HG03469 (cell line): ENCODE results near the gene CTDP1.

ENCODE experiments used
- ATAC-seq: cut with Tn5 transposase; IDR thresholded peaks from one replicate; pipeline ENCODE4 v1.9.1; 2021; ENCODE audit warnings: mild to moderate bottlenecking, moderate library complexity, moderate number of reproducible peaks; ENCODE audit not compliant: unreplicated experiment

Gene CTDP1

GRCh38 chr18:79755496-79756142 lies 76.0 kb downstream of the CTDP1 start:
- no peak for ATAC-seq

GRCh38 chr18:79756143-79756500 lies 76.5 kb downstream of the CTDP1 start:
- no peak for ATAC-seq

GRCh38 chr18:79756826-79757225 lies 77.2 kb downstream of the CTDP1 start:
- ATAC-seq, result no peak

- no peak for ATAC-seq
Observed at GRCh38 chr18:79760348-79760747, 80.7 kb downstream of the CTDP1 start.

GRCh38 chr18:79760881-79761280 lies 81.3 kb downstream of the CTDP1 start:
- no peak for ATAC-seq

- ATAC-seq, result no peak
Observed at GRCh38 chr18:79763407-79763806, 83.8 kb downstream of the CTDP1 start.

GRCh38 chr18:79764131-79764530 lies 84.5 kb downstream of the CTDP1 start:
- no peak for ATAC-seq

GRCh38 chr18:79765491-79766245 lies 86.1 kb downstream of the CTDP1 start:
- ATAC-seq, result no peak

GRCh38 chr18:79766308-79766707 lies 86.7 kb downstream of the CTDP1 start:
- ATAC-seq, result no peak

GRCh38 chr18:79768745-79769144 lies 89.1 kb downstream of the CTDP1 start:
- ATAC-seq, result no peak

GRCh38 chr18:79769698-79770500 lies 90.3 kb downstream of the CTDP1 start:
- no peak for ATAC-seq

- no peak for ATAC-seq
Observed at GRCh38 chr18:79770501-79770815, 90.9 kb downstream of the CTDP1 start.

- ATAC-seq, result no peak
Observed at GRCh38 chr18:79770826-79771225, 91.2 kb downstream of the CTDP1 start.

- ATAC-seq, result no peak
Observed at GRCh38 chr18:79771446-79772107, 92.0 kb downstream of the CTDP1 start.

- no peak for ATAC-seq
Observed at GRCh38 chr18:79772108-79772864, 92.7 kb downstream of the CTDP1 start.

- ATAC-seq, result no peak
Observed at GRCh38 chr18:79772865-79773696, 93.5 kb downstream of the CTDP1 start.

- ATAC-seq, result no peak
Observed at GRCh38 chr18:79774111-79774510, 94.5 kb downstream of the CTDP1 start.

- no peak for ATAC-seq
Observed at GRCh38 chr18:79775441-79776221, 96.0 kb downstream of the CTDP1 start.

- ATAC-seq, result no peak
Observed at GRCh38 chr18:79776674-79777073, 97.1 kb downstream of the CTDP1 start.
